Mesendoderm (in vitro differentiated cells): ENCODE measurements around the gene KLC3.
"Not testable (repeated sequence)": the region's sequence is repeated elsewhere in the genome, so short reads cannot be mapped to it uniquely, and the experiment has no call there.

Source experiments
- DNase-seq: peaks from one replicate; pipeline ENCODE4 v3.0.0; 2013
- H2AK5ac ChIP-seq: 2 replicates; pipeline ENCODE4 v1.6.1; 2013; ENCODE audit warnings: low read length, inconsistent platforms
- H2BK120ac ChIP-seq: 2 replicates; pipeline ENCODE4 v1.6.1; 2013; ENCODE audit warnings: low read depth, mild to moderate bottlenecking, low read length, moderate library complexity, mixed read lengths
- H2BK15ac ChIP-seq: replicated peaks from 2 replicates; pipeline ENCODE4 v1.6.1; 2013; ENCODE audit warnings: low read depth, mild to moderate bottlenecking, moderate library complexity
- H2BK5ac ChIP-seq: 2 replicates; pipeline ENCODE4 v1.6.1; 2013; ENCODE audit warnings: low read length, inconsistent platforms
- H3K18ac ChIP-seq: 2 replicates; pipeline ENCODE4 v1.6.1; 2013; ENCODE audit warnings: mild to moderate bottlenecking, low read length, mixed read lengths
- H3K23ac ChIP-seq: one replicate; pipeline ENCODE4 v1.6.1; 2013; ENCODE audit warnings: low read length
- H3K27ac ChIP-seq: 2 replicates; pipeline ENCODE4 v1.5.1; 2013; ENCODE audit warnings: low read depth, mild to moderate bottlenecking, inconsistent platforms, low read length, moderate library complexity
- H3K27me3 ChIP-seq: 2 replicates; pipeline ENCODE4 v1.6.1; 2013; ENCODE audit warnings: low read length, control low read depth, mild to moderate bottlenecking, inconsistent platforms; ENCODE audit not compliant: insufficient read depth, poor library complexity
- H3K36me3 ChIP-seq: 2 replicates; pipeline ENCODE4 v1.6.1; 2013; ENCODE audit warnings: low read length, inconsistent platforms; ENCODE audit not compliant: control insufficient read depth, insufficient read depth
- H3K4ac ChIP-seq: one replicate; pipeline ENCODE4 v1.6.1; 2013; ENCODE audit warnings: low read depth, mild to moderate bottlenecking, low read length, moderate library complexity
- H3K4me1 ChIP-seq: 2 replicates; pipeline ENCODE4 v1.6.1; 2013; ENCODE audit warnings: low read depth, low read length, inconsistent platforms; ENCODE audit not compliant: control insufficient read depth
- H3K4me2 ChIP-seq: 2 replicates; pipeline ENCODE4 v1.6.1; 2013; ENCODE audit warnings: low read length
- H3K4me3 ChIP-seq: 2 replicates; pipeline ENCODE4 v1.5.1; 2013; ENCODE audit warnings: mild to moderate bottlenecking, low read length
- H3K56ac ChIP-seq: one replicate; pipeline ENCODE4 v1.6.1; 2013; ENCODE audit warnings: low read length
- H3K79me1 ChIP-seq: 2 replicates; pipeline ENCODE4 v1.6.1; 2013; ENCODE audit warnings: low read length, inconsistent platforms
- H3K79me2 ChIP-seq: 2 replicates; pipeline ENCODE4 v1.6.1; 2013; ENCODE audit warnings: mild to moderate bottlenecking, low read length; ENCODE audit not compliant: control insufficient read depth, insufficient read depth
- H3K9ac ChIP-seq: 2 replicates; pipeline ENCODE4 v1.6.1; 2013; ENCODE audit warnings: low read length, inconsistent platforms
- H4K5ac ChIP-seq: one replicate; pipeline ENCODE4 v1.6.1; 2013; ENCODE audit warnings: low read length
- H4K8ac ChIP-seq: one replicate; pipeline ENCODE4 v1.6.1; 2013; ENCODE audit warnings: low read depth, mild to moderate bottlenecking, control low read depth, low read length, moderate library complexity
- WGBS: extraction: QIAGEN DNeasy Blood & Tissue Kit; methylation state at CpG from one replicate; pipeline ENCODE4 v1.1.7; 2013; ENCODE audit warnings: low lambda C conversion rate, missing lambda C conversion rate; ENCODE audit not compliant: insufficient coverage; ENCODE audit errors: extremely low coverage; 5-methylcytosine and 5-hydroxymethylcytosine counted together

KLC3 gene

DNA sequence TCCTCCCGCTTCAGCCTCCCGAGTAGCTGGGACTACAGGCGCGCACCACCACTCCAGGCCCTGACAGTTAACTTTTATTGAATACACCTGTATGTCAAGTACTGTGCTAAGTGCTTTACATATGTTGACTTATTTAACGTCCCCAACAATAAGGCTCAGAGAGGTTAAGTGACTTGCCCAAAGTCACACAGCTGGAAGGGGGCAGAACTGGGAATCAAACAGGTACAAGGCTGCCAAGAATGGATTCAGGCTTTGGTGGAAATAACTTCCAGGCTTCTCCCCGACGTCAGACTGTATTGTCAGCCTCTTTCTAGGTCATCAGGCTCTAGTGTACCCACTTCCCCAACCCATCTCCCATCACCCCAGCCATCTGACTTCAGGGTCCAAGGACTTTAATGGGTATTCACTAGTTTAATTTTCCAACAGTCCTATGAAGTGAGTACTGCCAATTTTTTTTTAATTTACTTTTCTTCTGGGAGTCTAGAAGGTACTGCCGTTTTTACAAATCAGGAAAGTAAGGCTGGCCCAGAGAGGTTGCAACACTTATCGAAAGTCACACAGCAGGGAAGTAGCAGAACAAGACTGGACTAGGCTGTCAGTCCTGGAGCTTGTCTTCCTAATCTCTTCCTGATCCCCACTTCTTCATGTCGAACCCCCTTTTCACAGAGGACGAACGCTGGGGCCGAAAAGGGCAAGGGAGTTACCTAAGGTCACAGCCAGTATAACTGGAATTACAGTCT lies 13.0 kb upstream of the KLC3 start:
- no peak overlapping the region for H3K23ac ChIP-seq

DNA sequence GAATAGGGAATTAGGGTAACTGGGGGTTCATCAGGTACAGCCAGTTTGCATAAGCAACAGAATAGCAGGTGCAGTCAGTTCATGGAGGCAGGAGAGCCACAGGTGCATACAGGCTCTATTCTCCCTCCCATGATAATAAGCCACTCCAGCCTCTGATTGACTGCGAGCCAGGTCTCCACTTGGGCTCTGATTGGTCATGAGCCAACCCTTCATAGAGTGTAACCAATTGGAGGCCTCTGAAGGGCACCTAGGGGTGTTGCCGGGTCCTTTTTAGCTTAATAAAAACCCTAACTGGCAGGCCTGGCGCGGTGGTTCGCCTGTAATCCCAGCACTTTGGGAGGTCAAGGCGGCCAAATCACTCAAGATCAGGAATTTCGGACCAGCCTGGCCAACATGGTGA lies 9.1 kb upstream of the KLC3 start:
- H3K36me3 ChIP-seq: no peaks in the 10 kb centered on the region
- no peak overlapping the region for H4K8ac ChIP-seq
- H3K56ac ChIP-seq: no peak overlapping the region
- H3K27ac ChIP-seq: no peak overlapping the region
- no peak overlapping the region for H3K9ac ChIP-seq
- no peak for DNase-seq
- H2BK5ac ChIP-seq: no peak overlapping the region
- WGBS: no CpG with 5 or more reads among the region's 7 CpGs
- no peaks in the 10 kb centered on the region for H3K4me1 ChIP-seq
- no peak overlapping the region for H3K4ac ChIP-seq
- H4K5ac ChIP-seq: no peak overlapping the region
- H3K4me2 ChIP-seq: no peak overlapping the region
- no peak overlapping the region for H3K23ac ChIP-seq
- H3K79me1 ChIP-seq: no peaks in the 10 kb centered on the region
- no peak overlapping the region for H2BK15ac ChIP-seq
- H2BK120ac ChIP-seq: no peak overlapping the region
- H2AK5ac ChIP-seq: no peak overlapping the region
- no peak overlapping the region for H3K18ac ChIP-seq
- H3K4me3 ChIP-seq: no peak overlapping the region
- H3K79me2 ChIP-seq: no peaks in the 10 kb centered on the region
- H3K27me3 ChIP-seq: no peaks in the 10 kb centered on the region

More for the DNA sequence above, 13.0 kb upstream of the KLC3 start:
- Histone ChIP-seq H2BK5ac (no peak overlapping the region), H3K9ac (no peak overlapping the region), H3K4me3 (no peak overlapping the region), H3K18ac (no peak overlapping the region), H2AK5ac (no peak overlapping the region), H3K36me3 (no peaks in the 10 kb centered on the region), H3K4me2 (no peak overlapping the region), H4K8ac (no peak overlapping the region), H3K56ac (no peak overlapping the region), H3K79me1 (no peaks in the 10 kb centered on the region), H2BK15ac (no peak overlapping the region), H2BK120ac (no peak overlapping the region), H3K27ac (no peak overlapping the region), H3K4me1 (peaks cover 3% of the 10 kb centered on the region), H4K5ac (no peak overlapping the region), H3K79me2 (no peaks in the 10 kb centered on the region), H3K27me3 (no peaks in the 10 kb centered on the region), H3K4ac (no peak overlapping the region)
- DNase-seq: no peak
- no CpG with 5 or more reads among the region's 13 CpGs for WGBS

DNA sequence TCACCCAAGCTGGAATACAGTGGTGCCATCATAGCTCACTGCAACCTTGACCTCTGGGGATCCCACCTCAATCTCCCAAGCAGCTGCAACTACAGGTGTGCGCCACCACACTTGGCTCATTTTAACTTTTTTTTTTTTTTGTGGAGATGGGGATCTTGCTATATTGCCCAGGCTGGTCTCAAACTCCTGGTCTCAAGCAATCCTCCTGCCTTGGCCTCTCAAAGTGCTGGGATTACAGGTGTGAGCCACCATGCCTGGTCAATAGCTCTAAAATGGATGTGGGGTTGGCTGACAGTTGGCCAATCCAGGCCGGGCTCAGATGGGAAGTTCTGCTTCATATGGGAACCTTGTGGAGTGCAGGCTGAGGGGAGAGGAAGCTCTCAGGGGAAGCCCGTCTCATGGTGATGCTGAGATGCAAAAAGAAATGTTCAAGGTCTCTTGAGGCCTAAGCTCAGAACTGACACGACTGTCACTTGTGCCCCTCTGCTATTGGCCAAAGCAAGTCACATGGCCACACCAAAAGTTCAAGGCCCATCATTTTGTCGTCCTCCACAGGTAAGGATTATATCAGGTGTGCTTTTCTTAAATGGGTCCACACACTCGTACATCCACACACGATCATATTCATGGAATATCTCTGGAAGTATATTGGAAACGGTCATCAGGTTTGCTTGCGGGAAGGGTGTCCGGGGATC lies 6.8 kb upstream of the KLC3 start:
- Histone ChIP-seq H4K5ac (no peak overlapping the region), H3K56ac (no peak overlapping the region), H2BK120ac (no peak overlapping the region), H2BK15ac (no peak overlapping the region), H3K4me3 (no peak overlapping the region), H3K27ac (no peak overlapping the region), H3K36me3 (no peaks in the 10 kb centered on the region), H3K79me1 (no peaks in the 10 kb centered on the region), H3K4me2 (no peak overlapping the region), H3K27me3 (no peaks in the 10 kb centered on the region), H4K8ac (no peak overlapping the region), H2AK5ac (no peak overlapping the region), H3K18ac (no peak overlapping the region), H3K79me2 (no peaks in the 10 kb centered on the region), H3K4ac (no peak overlapping the region), H2BK5ac (no peak overlapping the region), H3K9ac (no peak overlapping the region), H3K4me1 (no peaks in the 10 kb centered on the region), H3K23ac (no peak overlapping the region)
- no peak for DNase-seq
- no CpG with 5 or more reads among the region's 10 CpGs for WGBS

DNA sequence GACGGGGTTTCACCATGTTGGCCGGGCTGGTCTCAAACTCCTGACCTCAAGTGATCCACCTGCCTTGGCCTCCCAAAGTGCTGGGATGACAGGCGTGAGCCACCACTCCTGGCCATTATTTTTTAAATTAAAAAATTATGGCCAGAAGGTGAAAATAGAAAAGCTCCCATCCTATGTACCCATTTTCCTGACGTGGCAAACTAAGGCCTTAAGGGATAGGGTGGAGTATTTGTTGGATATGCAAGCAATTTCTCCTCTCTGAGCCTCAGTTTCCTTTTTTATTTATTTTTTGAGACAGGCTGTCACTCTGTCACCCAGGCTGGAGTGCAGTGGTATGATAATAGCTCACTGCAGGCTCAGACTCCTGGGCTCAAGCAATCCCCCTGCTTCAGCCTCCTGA lies 5.7 kb upstream of the KLC3 start:
- H3K23ac ChIP-seq, H4K5ac ChIP-seq, H2AK5ac ChIP-seq, H3K9ac ChIP-seq, H3K27me3 ChIP-seq, H3K18ac ChIP-seq, H2BK15ac ChIP-seq, H3K79me1 ChIP-seq, DNase-seq, H2BK120ac ChIP-seq, H3K27ac ChIP-seq, H3K56ac ChIP-seq, H3K4me2 ChIP-seq, H3K4me1 ChIP-seq, H3K36me3 ChIP-seq, H3K4ac ChIP-seq, H3K79me2 ChIP-seq, H2BK5ac ChIP-seq, H3K4me3 ChIP-seq, H4K8ac ChIP-seq: not testable (repeated sequence)
- WGBS: no CpG with 5 or more reads among the region's 4 CpGs

DNA sequence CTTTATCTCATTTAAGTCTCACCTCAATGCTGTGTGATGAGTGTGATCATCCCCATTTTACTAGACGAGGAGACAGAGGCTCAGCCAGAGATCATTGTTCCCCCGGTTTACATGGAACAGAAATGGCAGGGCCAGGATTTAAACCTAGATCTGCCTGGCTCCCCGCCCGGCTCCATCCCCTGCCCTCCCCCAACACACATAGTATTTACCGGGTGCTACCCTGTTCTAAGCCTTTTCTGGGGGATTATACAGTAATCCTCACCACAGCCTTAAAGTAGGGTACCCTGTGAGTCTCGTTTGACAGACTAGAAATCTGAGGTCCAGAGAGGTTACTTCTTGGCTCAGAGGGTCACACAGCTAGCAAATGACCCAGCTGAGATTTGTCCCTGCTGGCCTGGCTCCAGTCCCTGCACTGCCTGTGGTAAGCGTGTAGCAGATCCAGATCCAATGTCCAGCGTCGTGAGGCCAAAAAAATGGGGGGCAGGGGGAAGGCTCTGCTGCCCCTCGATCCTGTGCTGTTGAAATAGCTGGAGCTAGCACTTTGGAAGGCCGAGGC lies 3.8 kb upstream of the KLC3 start:
- no peak overlapping the region for H3K4ac ChIP-seq
- H4K8ac ChIP-seq: no peak overlapping the region
- DNase-seq: no peak
- no peak overlapping the region for H3K9ac ChIP-seq
- no peaks in the 10 kb centered on the region for H3K79me2 ChIP-seq
- no peak overlapping the region for H3K4me2 ChIP-seq
- WGBS: no CpG with 5 or more reads among the region's 11 CpGs
- H3K23ac ChIP-seq: no peak overlapping the region
- H2BK120ac ChIP-seq: no peak overlapping the region
- no peaks in the 10 kb centered on the region for H3K79me1 ChIP-seq
- H3K4me1 ChIP-seq: no peaks in the 10 kb centered on the region
- H3K18ac ChIP-seq: no peak overlapping the region
- H3K27ac ChIP-seq: no peak overlapping the region
- no peak overlapping the region for H2AK5ac ChIP-seq
- no peak overlapping the region for H2BK5ac ChIP-seq
- H4K5ac ChIP-seq: no peak overlapping the region
- no peaks in the 10 kb centered on the region for H3K27me3 ChIP-seq
- H3K4me3 ChIP-seq: no peak overlapping the region
- no peak overlapping the region for H2BK15ac ChIP-seq
- no peaks in the 10 kb centered on the region for H3K36me3 ChIP-seq
- no peak overlapping the region for H3K56ac ChIP-seq
